GM08714 (cell line): ENCODE measurements around the gene IGF1R.
"Not testable (repeated sequence)": the region's sequence is repeated elsewhere in the genome, so short reads cannot be mapped to it uniquely, and the experiment has no call there.

Experiments
- H3K4me3 ChIP-seq: fragments of 200-500 bp; sonication (Bioruptor generic); 2 replicates; pipeline ENCODE4 v1.5.1; 2014; ENCODE audit warnings: mild to moderate bottlenecking, low read length, inconsistent platforms
- ZNF274 ChIP-seq: IDR thresholded peaks from 2 replicates; pipeline ENCODE4 v1.6.1; 2012; ENCODE audit warnings: mild to moderate bottlenecking, low read depth, low read length

Gene IGF1R

GRCh38 chr15:98994892-98995291 lies 346.6 kb downstream of the IGF1R start:
- no peak overlapping the region for H3K4me3 ChIP-seq
- TF ChIP-seq ZNF274 = no peak

- no peak for TF ChIP-seq ZNF274
These were observed 347.8 kb downstream of the IGF1R start for GRCh38 chr15:98996169-98996568.

GRCh38 chr15:98996624-98997023 lies 348.3 kb downstream of the IGF1R start:
- no peak overlapping the region for H3K4me3 ChIP-seq
- TF ChIP-seq ZNF274 = no peak

More at GRCh38 chr15:98996169-98996568, 347.8 kb downstream of the IGF1R start:
- no peak overlapping the region for H3K4me3 ChIP-seq

GRCh38 chr15:98997312-98997711 lies 349.0 kb downstream of the IGF1R start:
- TF ChIP-seq ZNF274 = no peak

GRCh38 chr15:98997755-98998154 lies 349.4 kb downstream of the IGF1R start:
- TF ChIP-seq ZNF274 = no peak

More at GRCh38 chr15:98997312-98997711, 349.0 kb downstream of the IGF1R start:
- H3K4me3 ChIP-seq = no peak overlapping the region

GRCh38 chr15:98998279-98998678 lies 349.9 kb downstream of the IGF1R start:
- no peak overlapping the region for H3K4me3 ChIP-seq
- no peak for TF ChIP-seq ZNF274

More at GRCh38 chr15:98997755-98998154, 349.4 kb downstream of the IGF1R start:
- no peak overlapping the region for H3K4me3 ChIP-seq

GRCh38 chr15:98999233-98999632 lies 350.9 kb downstream of the IGF1R start:
- no peak for TF ChIP-seq ZNF274
- H3K4me3 ChIP-seq = no peak overlapping the region

GRCh38 chr15:99002226-99002625 lies 353.9 kb downstream of the IGF1R start:
- TF ChIP-seq ZNF274 = no peak
- H3K4me3 ChIP-seq = no peak overlapping the region

GRCh38 chr15:99003317-99003716 lies 355.0 kb downstream of the IGF1R start:
- not testable (repeated sequence) for H3K4me3 ChIP-seq

- H3K4me3 ChIP-seq = not testable (repeated sequence)
These were observed 356.9 kb downstream of the IGF1R start for GRCh38 chr15:99004998-99005974.

- H3K4me3 ChIP-seq = no peak overlapping the region
- no peak for TF ChIP-seq ZNF274
These were observed 357.8 kb downstream of the IGF1R start for GRCh38 chr15:99006146-99006545.

- H3K4me3 ChIP-seq = no peak overlapping the region
- no peak for TF ChIP-seq ZNF274
These were observed 358.7 kb downstream of the IGF1R start for GRCh38 chr15:99006904-99007495.

GRCh38 chr15:99009741-99010330 lies 361.5 kb downstream of the IGF1R start:
- TF ChIP-seq ZNF274 = no peak
- H3K4me3 ChIP-seq = no peak overlapping the region

- H3K4me3 ChIP-seq = no peak overlapping the region
- no peak for TF ChIP-seq ZNF274
These were observed 362.4 kb downstream of the IGF1R start for GRCh38 chr15:99010768-99011167.
